NCI-H345 treated with DMSO at 0.1 percent for 48 hours (cell line): ENCODE data around the gene TLR2.

Experiments used
- DNase-seq: peaks from one replicate; lab custom pipeline; 2025; ENCODE audit not compliant: unreplicated experiment; lab: John Stamatoyannopoulos, UW

Gene TLR2

GRCh38 chr4:153728660-153729059 lies 44.6 kb downstream of the TLR2 start:
- no peak for DNase-seq

- no peak for DNase-seq
These were observed 45.8 kb downstream of the TLR2 start for GRCh38 chr4:153729895-153730294.

- DNase-seq: no peak
These were observed 47.2 kb downstream of the TLR2 start for GRCh38 chr4:153731239-153731638.

GRCh38 chr4:153733751-153734448 lies 49.8 kb downstream of the TLR2 start:
- no peak for DNase-seq

GRCh38 chr4:153735906-153736461 lies 51.9 kb downstream of the TLR2 start:
- no peak for DNase-seq

- no peak for DNase-seq
These were observed 57.5 kb downstream of the TLR2 start for GRCh38 chr4:153741541-153741940.

GRCh38 chr4:153745651-153746050 lies 61.6 kb downstream of the TLR2 start:
- no peak for DNase-seq

GRCh38 chr4:153747406-153747955 lies 63.4 kb downstream of the TLR2 start:
- no peak for DNase-seq

- DNase-seq: no peak
These were observed 64.3 kb downstream of the TLR2 start for GRCh38 chr4:153748378-153748777.

GRCh38 chr4:153750197-153750817 lies 66.2 kb downstream of the TLR2 start:
- peak; percentile 19 for DNase-seq

GRCh38 chr4:153755186-153755585 lies 71.1 kb downstream of the TLR2 start:
- DNase-seq: no peak
